ENCODE measurements around the gene TMEM119.

Gene TMEM119

DNA sequence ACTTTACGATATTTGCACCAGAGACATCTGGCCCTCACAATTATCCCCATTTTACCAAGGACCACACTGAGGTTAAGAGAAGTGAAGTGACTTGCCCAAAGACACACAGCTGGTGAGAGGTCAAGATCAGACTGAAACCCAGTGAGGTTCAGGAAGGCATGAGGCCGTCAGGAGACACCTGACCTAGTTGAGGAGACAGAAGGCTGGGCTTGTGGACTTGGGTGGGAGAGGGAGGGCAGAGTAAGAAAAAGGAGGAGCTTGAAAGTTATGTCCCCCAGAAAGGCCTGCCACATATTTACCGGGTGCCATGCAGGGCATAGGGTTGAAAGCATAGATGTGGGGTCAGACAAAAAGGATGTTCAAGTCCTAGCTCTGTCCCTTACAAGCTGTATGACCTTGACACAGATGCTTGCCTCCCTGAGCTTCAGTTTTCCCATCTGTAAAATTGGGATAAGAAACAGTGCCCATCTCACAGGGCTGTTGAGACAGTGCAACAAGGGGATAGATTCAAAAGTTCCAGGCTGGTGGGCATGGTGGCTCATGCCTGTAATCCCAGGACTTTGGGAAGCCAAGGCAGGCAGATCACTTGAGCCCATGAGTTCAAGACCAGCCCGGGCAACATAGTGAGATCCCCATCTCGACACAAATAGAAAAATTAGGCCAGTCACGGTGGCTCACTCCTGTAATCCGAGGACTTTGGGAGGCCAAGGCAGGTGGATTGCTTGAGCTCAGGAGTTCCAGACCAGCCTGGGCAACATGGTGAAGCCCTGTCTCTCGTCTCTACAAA is 29.4 kb upstream of the TMEM119 start:
- DNase-seq (ENCODE audit: low spot score), result no peak
- in situ Hi-C loops (cut with MboI; ENCODE audit: low sequenced_read_pairs, unreplicated experiment), result no loop called here
- TF ChIP-seq, protein P1, sequence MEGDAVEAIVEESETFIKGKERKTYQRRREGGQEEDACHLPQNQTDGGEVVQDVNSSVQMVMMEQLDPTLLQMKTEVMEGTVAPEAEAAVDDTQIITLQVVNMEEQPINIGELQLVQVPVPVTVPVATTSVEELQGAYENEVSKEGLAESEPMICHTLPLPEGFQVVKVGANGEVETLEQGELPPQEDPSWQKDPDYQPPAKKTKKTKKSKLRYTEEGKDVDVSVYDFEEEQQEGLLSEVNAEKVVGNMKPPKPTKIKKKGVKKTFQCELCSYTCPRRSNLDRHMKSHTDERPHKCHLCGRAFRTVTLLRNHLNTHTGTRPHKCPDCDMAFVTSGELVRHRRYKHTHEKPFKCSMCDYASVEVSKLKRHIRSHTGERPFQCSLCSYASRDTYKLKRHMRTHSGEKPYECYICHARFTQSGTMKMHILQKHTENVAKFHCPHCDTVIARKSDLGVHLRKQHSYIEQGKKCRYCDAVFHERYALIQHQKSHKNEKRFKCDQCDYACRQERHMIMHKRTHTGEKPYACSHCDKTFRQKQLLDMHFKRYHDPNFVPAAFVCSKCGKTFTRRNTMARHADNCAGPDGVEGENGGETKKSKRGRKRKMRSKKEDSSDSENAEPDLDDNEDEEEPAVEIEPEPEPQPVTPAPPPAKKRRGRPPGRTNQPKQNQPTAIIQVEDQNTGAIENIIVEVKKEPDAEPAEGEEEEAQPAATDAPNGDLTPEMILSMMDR (IDR thresholded peaks at IDR 0.05; ENCODE audit: borderline replicate concordance, control extremely low read depth, extremely low read depth, insufficient read depth, missing control alignments), result no peak

DNA sequence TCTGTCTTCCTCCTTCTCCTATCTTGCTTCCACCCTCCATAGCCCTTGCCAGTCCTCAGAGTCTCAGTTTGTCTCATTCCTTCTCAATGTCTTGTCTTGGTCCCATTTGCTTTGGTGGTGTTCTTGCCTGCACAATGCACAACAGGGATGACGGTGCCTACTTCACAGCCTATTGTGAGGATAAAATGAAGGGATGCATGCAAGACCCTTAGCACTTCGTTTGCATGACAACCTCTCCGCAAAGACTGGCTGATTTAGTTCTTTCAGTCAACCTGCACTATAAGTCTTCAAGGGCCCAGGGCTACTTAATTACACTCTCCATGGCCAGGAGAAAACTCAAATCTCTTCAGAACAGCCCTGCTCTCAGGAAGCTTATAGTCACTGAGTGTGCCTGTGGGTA is 27.3 kb upstream of the TMEM119 start:
- in situ Hi-C loops (cut with MboI; ENCODE audit: low sequenced_read_pairs, unreplicated experiment), result no loop called here
- DNase-seq (ENCODE audit: low spot score), result no peak
- TF ChIP-seq, protein P1 (IDR thresholded peaks at IDR 0.05; ENCODE audit: borderline replicate concordance, control extremely low read depth, extremely low read depth, insufficient read depth, missing control alignments), result no peak

DNA sequence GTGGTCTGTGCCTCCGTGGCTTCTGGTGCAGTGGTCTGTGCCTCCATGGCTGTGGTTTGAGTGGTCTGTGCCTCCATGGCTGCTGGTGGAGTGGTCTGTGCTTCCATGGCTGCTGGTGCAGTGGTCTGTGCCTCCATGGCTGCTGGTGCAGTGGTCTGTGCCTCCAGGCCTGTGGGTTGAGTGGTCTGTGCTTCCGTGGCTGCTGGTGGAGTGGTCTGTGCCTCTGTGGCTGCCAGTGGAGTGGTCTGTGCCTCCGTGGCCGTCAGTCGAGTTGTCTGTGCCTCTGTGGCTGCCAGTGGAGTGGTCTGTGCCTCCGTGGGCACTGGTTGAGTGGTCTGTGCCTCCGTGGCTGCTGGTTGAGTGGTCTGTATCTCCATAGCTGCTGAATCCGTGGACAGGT is 25.7 kb upstream of the TMEM119 start:
- DNase-seq (ENCODE audit: low spot score), result no peak
- TF ChIP-seq, protein P1 (IDR thresholded peaks at IDR 0.05; ENCODE audit: borderline replicate concordance, control extremely low read depth, extremely low read depth, insufficient read depth, missing control alignments), result no peak
- in situ Hi-C loops (cut with MboI; ENCODE audit: low sequenced_read_pairs, unreplicated experiment), result no loop called here

DNA sequence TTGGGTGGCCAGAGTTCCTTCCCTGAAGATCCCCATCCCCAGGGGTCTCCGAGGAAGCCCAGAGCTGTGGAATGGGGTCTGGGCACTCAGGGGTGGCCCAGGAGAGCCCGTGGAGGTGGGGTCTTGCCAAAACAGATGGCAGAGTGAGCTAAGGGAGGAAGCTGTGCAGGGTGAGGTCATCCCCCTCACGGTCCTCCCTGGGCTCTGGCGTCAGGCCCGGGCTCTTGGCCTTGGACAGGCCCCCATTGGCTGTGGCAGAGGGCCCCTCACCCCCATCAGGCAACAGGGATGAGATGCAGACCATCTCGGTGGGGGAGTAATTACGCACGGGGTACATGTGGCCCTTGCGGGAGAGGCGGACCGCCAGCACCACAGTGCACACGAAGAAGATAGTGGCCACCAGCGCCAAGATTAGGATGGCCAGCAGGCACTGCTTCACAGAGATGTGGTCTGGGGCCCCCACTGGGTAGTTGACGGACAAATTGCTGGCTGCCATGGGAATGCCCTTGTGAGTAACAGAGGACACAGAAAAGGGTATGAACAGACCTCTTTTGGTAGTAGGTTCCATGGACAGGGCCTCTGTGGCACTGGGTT is 25.1 kb upstream of the TMEM119 start:
- in situ Hi-C loops (cut with MboI; ENCODE audit: low sequenced_read_pairs, unreplicated experiment), result no loop called here
- DNase-seq (ENCODE audit: low spot score), result no peak
- TF ChIP-seq, protein P1 (IDR thresholded peaks at IDR 0.05; ENCODE audit: borderline replicate concordance, control extremely low read depth, extremely low read depth, insufficient read depth, missing control alignments), result no peak

DNA sequence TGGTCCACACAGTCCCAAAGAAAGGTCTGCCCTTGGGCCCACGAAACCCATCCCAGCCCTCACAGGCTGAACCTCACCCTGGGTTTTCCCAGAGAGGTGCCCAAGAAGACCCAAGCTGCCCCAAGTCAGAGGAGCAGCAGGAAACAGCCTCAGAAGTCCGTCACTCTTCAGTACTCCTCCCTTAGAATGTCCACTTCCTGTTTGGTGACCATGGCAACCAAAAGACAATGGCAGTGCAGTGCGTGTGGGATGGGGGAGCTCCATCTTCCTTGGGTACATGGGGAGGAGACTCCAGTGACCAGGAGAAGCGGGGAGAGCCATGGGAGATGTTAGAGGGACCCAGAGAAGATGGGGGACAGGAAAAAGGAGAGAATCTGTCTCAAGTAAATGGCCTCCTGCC is 24.5 kb upstream of the TMEM119 start:
- TF ChIP-seq, protein P1 (IDR thresholded peaks at IDR 0.05; ENCODE audit: borderline replicate concordance, control extremely low read depth, extremely low read depth, insufficient read depth, missing control alignments), result no peak
- peak; percentile 66 for DNase-seq (ENCODE audit: low spot score)
- in situ Hi-C loops (cut with MboI; ENCODE audit: low sequenced_read_pairs, unreplicated experiment), result no loop called here

DNA sequence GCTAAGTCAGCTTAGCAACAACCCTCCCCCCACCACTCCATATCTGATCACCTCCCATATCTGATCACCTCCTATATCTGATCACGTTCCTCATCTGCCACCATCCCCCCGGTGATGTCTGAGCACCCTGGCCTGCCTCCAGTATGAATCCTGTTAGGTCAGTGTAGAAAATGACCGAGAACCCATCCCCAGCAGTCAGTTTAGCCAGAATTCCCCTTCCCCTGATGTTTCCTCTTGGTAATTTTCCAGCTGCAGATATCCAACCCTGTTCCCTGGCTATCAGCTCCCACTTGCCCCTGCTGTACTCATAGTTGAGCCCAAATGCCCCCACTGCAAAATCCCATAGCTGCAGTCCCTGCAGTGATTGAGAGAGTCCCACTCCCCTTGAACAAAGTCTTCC is 23.3 kb upstream of the TMEM119 start:
- TF ChIP-seq, protein P1 (IDR thresholded peaks at IDR 0.05; ENCODE audit: borderline replicate concordance, control extremely low read depth, extremely low read depth, insufficient read depth, missing control alignments), result no peak

More for the DNA sequence above, 23.3 kb upstream of the TMEM119 start:
- in situ Hi-C loops (cut with MboI; ENCODE audit: low sequenced_read_pairs, unreplicated experiment), result no loop called here
- DNase-seq (ENCODE audit: low spot score), result no peak
